HepG2 (cell line): ENCODE data around the gene CSKMT. TPM values are rescaled to one million over a fixed set of nuclear protein-coding genes. Genes with fewer than 3 reads are reported as not detected.

Experiments
- AFF4 ChIP-seq: sonication (generic); formaldehyde crosslinking; IDR thresholded peaks from 2 replicates; pipeline ENCODE4 v1.4.0; 2020; ENCODE audit warnings: missing genetic modification reagents
- DNMT3B ChIP-seq: conservative IDR thresholded peaks from 2 replicates; pipeline ENCODE4 v1.6.1; 2016; ENCODE audit warnings: missing biosample characterization, control low read depth
- DPF2 ChIP-seq: sonication (generic); formaldehyde crosslinking; IDR thresholded peaks from 2 replicates; pipeline ENCODE4 v1.4.0; 2020; ENCODE audit warnings: mild to moderate bottlenecking, low read depth, missing genetic modification reagents, borderline replicate concordance
- DRAP1 ChIP-seq: IDR thresholded peaks from 2 replicates; pipeline ENCODE4 v1.6.1; 2016; ENCODE audit warnings: missing genetic modification reagents, missing compliant biosample characterization
- GPBP1L1 ChIP-seq: sonication (generic); formaldehyde crosslinking; IDR thresholded peaks from 2 replicates; pipeline ENCODE4 v1.5.0; 2020; ENCODE audit warnings: mild to moderate bottlenecking, missing genetic modification reagents
- GTF3A ChIP-seq: sonication (generic); formaldehyde crosslinking; conservative IDR thresholded peaks from 2 replicates; pipeline ENCODE4 v1.4.0; 2020; ENCODE audit warnings: mild to moderate bottlenecking, missing genetic modification reagents
- MED1 ChIP-seq: sonication (generic); formaldehyde crosslinking; IDR thresholded peaks from 2 replicates; pipeline ENCODE4 v1.4.0; 2020; ENCODE audit warnings: missing genetic modification reagents
- MTF1 ChIP-seq: sonication (generic); formaldehyde crosslinking; IDR thresholded peaks from 2 replicates; pipeline ENCODE4 v1.5.0; 2020; ENCODE audit warnings: missing genetic modification reagents
- NR2F6 ChIP-seq, 2 experiments: IDR thresholded peaks; 2 replicates each; pipeline ENCODE4 v1.6.1; 2016; ENCODE audit warnings: antibody characterized with exemption in 1 of 2, mild to moderate bottlenecking in 1 of 2
- SALL1 ChIP-seq: sonication (generic); formaldehyde crosslinking; IDR thresholded peaks from 2 replicates; pipeline ENCODE4 v1.8.0; 2022; ENCODE audit warnings: mild to moderate bottlenecking, missing genetic modification reagents
- SOX13 ChIP-seq, 3 experiments: fragments of 450-650 bp in 1 of 3; sonication (generic) in 1 of 3; formaldehyde crosslinking in 1 of 3; IDR thresholded peaks in 2 of 3; conservative IDR thresholded peaks in 1 of 3; 2 replicates each; pipeline versions ENCODE4 v1.5.0 to v1.6.1; 2016 to 2020; ENCODE audit warnings: antibody characterized with exemption in 1 of 3, mild to moderate bottlenecking in 1 of 3, missing compliant biosample characterization in 1 of 3, missing genetic modification reagents in 1 of 3, moderate library complexity in 1 of 3
- SP140L ChIP-seq: sonication (generic); formaldehyde crosslinking; IDR thresholded peaks from 2 replicates; pipeline ENCODE4 v1.4.0; 2020; ENCODE audit warnings: missing genetic modification reagents, borderline replicate concordance
- SRSF1 ChIP-seq: fragments of 200-400 bp; formaldehyde crosslinking; optimal IDR thresholded peaks from 2 replicates; pipeline ENCODE3; 2017; ENCODE audit warnings: mild to moderate bottlenecking, low read depth, low read length, moderate library complexity
- THRA ChIP-seq: sonication (generic); formaldehyde crosslinking; IDR thresholded peaks from 2 replicates; pipeline ENCODE4 v1.4.0; 2020; ENCODE audit warnings: missing genetic modification reagents, borderline replicate concordance
- ZFY ChIP-seq: sonication (generic); formaldehyde crosslinking; IDR thresholded peaks from 2 replicates; pipeline ENCODE4 v1.4.0; 2020; ENCODE audit warnings: missing genetic modification reagents
- ZNF17 ChIP-seq: sonication (generic); formaldehyde crosslinking; IDR thresholded peaks from 2 replicates; pipeline ENCODE4 v1.5.0; 2020; ENCODE audit warnings: mild to moderate bottlenecking, missing genetic modification reagents
- ZNF34 ChIP-seq: sonication (generic); formaldehyde crosslinking; IDR thresholded peaks from 2 replicates; pipeline ENCODE4 v1.4.0; 2020; ENCODE audit warnings: mild to moderate bottlenecking, missing genetic modification reagents, borderline replicate concordance
- ZNF343 ChIP-seq: sonication (generic); formaldehyde crosslinking; IDR thresholded peaks from 2 replicates; pipeline ENCODE4 v1.4.0; 2020; ENCODE audit warnings: mild to moderate bottlenecking, missing genetic modification reagents
- ZNF530 ChIP-seq: sonication (generic); formaldehyde crosslinking; IDR thresholded peaks from 2 replicates; pipeline ENCODE4 v1.5.0; 2020; ENCODE audit warnings: low read depth, mild to moderate bottlenecking, missing genetic modification reagents
- ZNF678 ChIP-seq: sonication (generic); formaldehyde crosslinking; IDR thresholded peaks from 2 replicates; pipeline ENCODE4 v1.4.0; 2020; ENCODE audit warnings: mild to moderate bottlenecking, missing genetic modification reagents
- ZSCAN21 ChIP-seq: sonication (generic); formaldehyde crosslinking; IDR thresholded peaks from 2 replicates; pipeline ENCODE4 v1.8.0; 2022; ENCODE audit warnings: mild to moderate bottlenecking, missing genetic modification reagents, moderate library complexity, borderline replicate concordance
- polyA plus RNA-seq, 8 experiments: library from polyadenylated mRNA; depleted of rRNA in 3 of 8; stranded (reverse) in 7 of 8; unstranded in 1 of 8; fragments of >200 nt; fragmentation: Illumina TruSeq in 4 of 8; extraction: Trizol in 4 of 8; gene quantifications; 2 replicates each; pipeline versions ENCODE4 v1.2.1 to v1.2.3, GENCODE V29; 2011 to 2016; ENCODE audit warnings: low read depth in 4 of 8, missing spikeins in 1 of 8, mixed read lengths in 1 of 8; ENCODE audit not compliant: insufficient read depth in 1 of 8
- total RNA-seq, 5 experiments: library from RNA; depleted of rRNA; stranded (reverse); fragments of >200 nt; fragmentation: Illumina TruSeq; extraction: Trizol; gene quantifications; 2 replicates each; pipeline ENCODE4 v1.2.3, GENCODE V29; 2016; ENCODE audit warnings: low read depth in 1 of 5

The CSKMT gene
- total and polyA plus RNA-seq, 2 of the 13 experiments (the other 11 are each of a cell fraction or from before 2014, with no cell fraction given): 7.6 to 31.8 TPM

- TF ChIP-seq DRAP1 (CRISPR knock-in tag) (peak; percentile 90), AFF4 (CRISPR knock-in tag) (no peak), ZSCAN21 (CRISPR knock-in tag) (no peak), DNMT3B (no peak), THRA (CRISPR knock-in tag) (no peak), SALL1 (CRISPR knock-in tag) (peak; percentile 15), SRSF1 (peak; percentile 91), ZNF17 (CRISPR knock-in tag) (no peak), ZNF530 (CRISPR knock-in tag) (no peak), MED1 (no peak), SP140L (CRISPR knock-in tag) (0 out of 2 replicates have a peak, but pooled peaks have one; percentile 20), MTF1 (CRISPR knock-in tag) (no peak), SOX13 (IDR thresholded peaks at IDR 0.05) (no peak), SOX13 (CRISPR knock-in tag; conservative IDR thresholded peaks at IDR 0.05 in 1 of 2, IDR thresholded peaks at IDR 0.05 in 1 of 2) (no peak), GTF3A (CRISPR knock-in tag) (no peak), ZNF678 (CRISPR knock-in tag) (no peak), ZFY (CRISPR knock-in tag) (peak; percentile 93), DPF2 (CRISPR knock-in tag) (no peak), ZNF34 (CRISPR knock-in tag) (no peak), GPBP1L1 (CRISPR knock-in tag) (no peak), NR2F6 (IDR thresholded peaks at IDR 0.05) (peak; percentile 80; the same call in 1 of the 2 replicates), NR2F6 (CRISPR knock-in tag; IDR thresholded peaks at IDR 0.05) (peak; percentile 85), ZNF343 (CRISPR knock-in tag) (no peak; the same call in 1 of the 2 replicates)
Measured at GRCh38 chr11:62645946-62646824, 18.9 kb upstream of the CSKMT start, which contains the start of gene GANAB (continued).
